NOMO-1 treated with dmso at 0.1 percent for 144 hours (cell line): ENCODE measurements around the gene ANAPC16.
"Not testable (repeated sequence)": the region's sequence is repeated elsewhere in the genome, so short reads cannot be mapped to it uniquely, and the experiment has no call there.

Experiments used
- DNase-seq: peaks from one replicate; lab custom pipeline; 2025; ENCODE audit not compliant: unreplicated experiment; lab: John Stamatoyannopoulos, UW

ANAPC16 gene

GRCh38 chr10:72277340-72277995, 61.7 kb downstream of the ANAPC16 start:
- no peak for DNase-seq

DNA sequence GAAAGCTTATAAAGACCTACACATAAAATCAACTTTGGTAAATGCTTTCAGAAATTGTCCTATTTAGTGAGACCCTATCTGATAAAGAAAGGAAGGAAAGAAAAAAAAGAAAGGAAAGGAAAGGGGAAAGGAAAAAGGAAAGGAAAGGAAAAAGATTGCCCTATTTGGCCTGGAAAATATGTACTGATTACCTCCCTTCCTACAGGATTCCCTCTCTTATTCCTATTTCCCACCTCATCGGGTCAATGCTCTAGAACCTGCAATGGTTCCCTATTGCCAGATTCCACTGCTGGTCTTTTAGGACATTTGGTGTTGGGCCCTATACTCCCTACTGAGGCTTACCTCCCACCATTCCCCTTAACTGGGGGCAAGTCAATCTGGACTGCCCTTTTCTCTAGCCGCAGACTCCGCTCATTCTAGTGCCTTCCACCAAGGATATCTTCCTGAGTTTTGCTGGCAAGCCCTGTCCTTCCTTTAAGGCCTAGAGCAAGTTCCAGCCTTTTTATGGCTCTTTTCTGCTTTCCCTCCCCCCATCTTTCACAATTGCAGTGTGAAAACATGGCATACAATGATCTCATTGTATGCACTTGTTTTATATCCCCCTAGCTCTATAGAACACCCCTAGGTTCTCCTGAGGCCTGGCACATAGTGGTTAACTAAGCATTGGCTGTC, 62.3 kb downstream of the ANAPC16 start:
- no peak for DNase-seq

DNA sequence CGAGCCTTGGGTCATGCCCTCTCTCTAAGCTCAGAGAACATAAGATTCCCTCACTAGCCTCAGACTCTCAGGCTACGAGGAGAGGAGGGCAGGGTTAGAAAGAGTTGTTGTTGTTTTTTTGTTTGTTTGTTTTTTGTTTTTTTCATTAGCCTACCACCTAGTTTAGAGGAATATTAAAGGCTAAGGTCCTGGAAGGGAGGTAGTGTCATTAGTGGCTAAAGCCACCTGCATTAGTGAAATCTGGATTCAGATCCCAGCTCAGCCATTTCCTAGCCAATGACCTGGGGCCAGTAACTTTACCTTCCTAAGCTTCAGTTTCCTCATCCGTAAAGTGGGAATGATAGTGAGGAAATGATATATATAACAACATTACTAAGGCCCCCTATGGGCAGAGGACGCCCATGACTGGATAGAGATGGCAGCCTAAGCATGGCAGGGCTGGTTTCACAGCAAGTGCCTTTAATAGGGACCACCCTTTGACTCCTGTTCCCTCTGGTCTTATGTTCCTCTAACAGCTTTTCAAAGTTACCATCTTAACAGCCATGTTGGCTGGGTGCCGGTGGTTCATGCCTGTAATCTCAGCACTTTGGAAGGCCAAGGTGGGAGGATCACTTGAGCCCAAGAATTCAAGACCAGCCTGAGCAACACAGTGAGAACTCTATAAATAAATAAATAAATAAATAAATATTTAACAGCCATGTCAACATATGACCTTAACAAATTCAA, 63.0 kb downstream of the ANAPC16 start:
- no peak for DNase-seq

DNA sequence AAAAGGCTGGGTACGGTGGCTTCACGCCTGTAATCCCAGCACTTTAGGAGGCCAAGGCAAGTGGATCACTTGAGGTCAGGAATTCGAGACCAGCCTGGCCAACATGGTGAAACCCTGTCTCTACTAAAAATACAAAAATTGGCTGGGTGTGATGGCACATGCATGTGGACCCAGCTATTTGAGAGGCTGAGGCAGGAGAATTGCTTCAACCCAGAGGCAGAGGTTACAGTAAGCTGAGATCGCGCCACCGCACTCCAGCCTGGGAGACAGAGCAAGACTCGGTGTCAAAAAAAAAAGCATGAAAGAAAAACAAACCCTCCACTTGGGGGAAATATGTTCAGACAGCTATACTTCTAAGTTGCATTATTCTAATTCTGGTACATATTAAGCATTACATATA, 63.8 kb downstream of the ANAPC16 start:
- DNase-seq: not testable (repeated sequence)

GRCh38 chr10:72283131-72283530, 67.3 kb downstream of the ANAPC16 start:
- no peak for DNase-seq
